CD4-positive, alpha-beta T cell treated with Interleukin-1 beta for 1 hour (primary cell): ENCODE measurements around the gene USHBP1.
A peak's percentile ranks its signal among the peaks of the same experiment; 100 is the strongest.

Experiments
- DNase-seq, 2 donors: peaks; one replicate each; pipeline ENCODE4 v3.0.0-alpha.2; 2020 to 2022

USHBP1 gene

GRCh38 chr19:17263712-17264640 lies 569 bp downstream of the USHBP1 start:
- no peak for DNase-seq

- DNase-seq: no peak
Measured at GRCh38 chr19:17262557-17262956, 2.0 kb downstream of the USHBP1 start.

GRCh38 chr19:17260842-17261325 lies 3.7 kb downstream of the USHBP1 start:
- DNase-seq: peak; percentile 88 to 90

GRCh38 chr19:17259934-17260333 lies 4.6 kb downstream of the USHBP1 start:
- no peak for DNase-seq

- no peak for DNase-seq
Measured at GRCh38 chr19:17259118-17259780, 5.3 kb downstream of the USHBP1 start.

- DNase-seq: no peak
Measured at GRCh38 chr19:17256130-17256529, 8.4 kb downstream of the USHBP1 start.

- DNase-seq: no peak
Measured at GRCh38 chr19:17255150-17255621, 9.4 kb downstream of the USHBP1 start.

- no peak for DNase-seq
Measured at GRCh38 chr19:17254636-17255035, 9.9 kb downstream of the USHBP1 start.

GRCh38 chr19:17249887-17250548 lies 14.5 kb downstream of the USHBP1 start:
- DNase-seq: no peak

- no peak for DNase-seq
Measured at GRCh38 chr19:17248011-17248776, 16.4 kb downstream of the USHBP1 start.

GRCh38 chr19:17246681-17247425 lies 17.7 kb downstream of the USHBP1 start:
- no peak for DNase-seq

GRCh38 chr19:17245535-17245984 lies 19.0 kb downstream of the USHBP1 start, which contains the start of gene NR2F6:
TSS of gene NR2F6 (minus strand) at chr19:17245919. CDS start at chr19:17245220, 699 bp downstream.
- no peak for DNase-seq

GRCh38 chr19:17244618-17245534 lies 19.7 kb downstream of the USHBP1 start:
- DNase-seq: no peak

- no peak for DNase-seq
Measured at GRCh38 chr19:17243830-17244617, 20.5 kb downstream of the USHBP1 start.

- DNase-seq: no peak
Measured at GRCh38 chr19:17243211-17243829, 21.2 kb downstream of the USHBP1 start.

GRCh38 chr19:17242431-17243208 lies 21.9 kb downstream of the USHBP1 start:
- no peak for DNase-seq

- DNase-seq: no peak
Measured at GRCh38 chr19:17240826-17241399, 23.6 kb downstream of the USHBP1 start.
